Neural cell (in vitro differentiated cells): ENCODE measurements around the gene POPDC2. TPM values are rescaled to one million over a fixed set of nuclear protein-coding genes. Genes with fewer than 3 reads are reported as not detected.
"Not testable (repeated sequence)": the region's sequence is repeated elsewhere in the genome, so short reads cannot be mapped to it uniquely, and the experiment has no call there.

Experiments used
- H2AFZ ChIP-seq: fragments of 200-600, 300-800 bp; sonication (generic), shearing (Covaris generic); 2 replicates; pipeline ENCODE4 v1.6.0; 2014; ENCODE audit warnings: low read depth, mild to moderate bottlenecking, antibody characterized with exemption, low read length, moderate library complexity
- H3F3A ChIP-seq: fragments of 200-600 bp; shearing (Covaris generic); 2 replicates; pipeline ENCODE4 v1.6.1; 2016; ENCODE audit warnings: mild to moderate bottlenecking, moderate library complexity, mixed read lengths, antibody characterized with exemption, low read length; ENCODE audit not compliant: insufficient read depth, poor library complexity, severe bottlenecking
- H3K27ac ChIP-seq: fragments of 200-600, 300-800 bp; sonication (generic), shearing (Covaris generic); 2 replicates; pipeline ENCODE4 v1.5.1; 2014; ENCODE audit warnings: mild to moderate bottlenecking, low read length, moderate library complexity
- H3K27me3 ChIP-seq: fragments of 300-800, 200-600 bp; sonication (generic), shearing (Covaris generic); 2 replicates; pipeline ENCODE4 v1.6.0; 2014; ENCODE audit warnings: mild to moderate bottlenecking, low read depth, low read length, moderate library complexity; ENCODE audit not compliant: insufficient read depth
- H3K36me3 ChIP-seq: fragments of 300-800, 200-600 bp; sonication (generic), shearing (Covaris generic); 2 replicates; pipeline ENCODE4 v1.5.1; 2014; ENCODE audit warnings: mild to moderate bottlenecking, antibody characterized with exemption, low read length, moderate library complexity; ENCODE audit not compliant: insufficient read depth
- H3K4me2 ChIP-seq: fragments of 300-800, 200-600 bp; sonication (generic), shearing (Covaris generic); 2 replicates; pipeline ENCODE4 v1.6.0; 2014; ENCODE audit warnings: mild to moderate bottlenecking, low read length
- H3K4me3 ChIP-seq: fragments of 300-800, 200-600 bp; sonication (generic), shearing (Covaris generic); 2 replicates; pipeline ENCODE4 v1.5.1; 2014; ENCODE audit warnings: mild to moderate bottlenecking, low read length, moderate library complexity
- H3K79me2 ChIP-seq: fragments of 200-600 bp; shearing (Covaris generic); replicated peaks from 2 replicates; pipeline ENCODE4 v1.6.0; 2014; ENCODE audit warnings: mild to moderate bottlenecking, low read length, moderate library complexity; ENCODE audit not compliant: insufficient read depth
- H3K9ac ChIP-seq: fragments of 300-800, 200-600 bp; sonication (generic), shearing (Covaris generic); 2 replicates; pipeline ENCODE4 v1.6.1; 2016; ENCODE audit warnings: mild to moderate bottlenecking, low read length, mixed read lengths
- H3K9me2 ChIP-seq: fragments of 200-600 bp; shearing (Covaris generic); 2 replicates; pipeline ENCODE4 v1.6.1; 2016; ENCODE audit warnings: mild to moderate bottlenecking, low read length, mixed read lengths; ENCODE audit not compliant: insufficient read depth
- H3K9me3 ChIP-seq: fragments of 200-600, 300-800 bp; sonication (generic), shearing (Covaris generic); 2 replicates; pipeline ENCODE4 v1.6.1; 2016; ENCODE audit warnings: mild to moderate bottlenecking, mixed run types, low read length, moderate library complexity, mixed read lengths
- H4K20me1 ChIP-seq: fragments of 200-600 bp; shearing (Covaris generic); 2 replicates; pipeline ENCODE4 v1.6.1; 2016; ENCODE audit warnings: mild to moderate bottlenecking, mixed run types; ENCODE audit not compliant: insufficient read depth
- EP300 ChIP-seq: fragments of 450-650 bp; conservative IDR thresholded peaks from 2 replicates; pipeline ENCODE4 v1.6.1; 2014; ENCODE audit warnings: antibody characterized with exemption, mild to moderate bottlenecking, moderate library complexity; ENCODE audit not compliant: poor library complexity, severe bottlenecking
- EZH2 ChIP-seq: fragments of 200-600, 300-800 bp; shearing (Covaris generic), sonication (generic); IDR thresholded peaks from 2 replicates; pipeline ENCODE4 v1.6.1; 2014; ENCODE audit warnings: antibody characterized with exemption, low read length, borderline replicate concordance, mild to moderate bottlenecking; ENCODE audit not compliant: insufficient read depth, poor library complexity, severe bottlenecking
- MXI1 ChIP-seq: fragments of 450-650 bp; conservative IDR thresholded peaks from 2 replicates; pipeline ENCODE4 v1.6.1; 2014; ENCODE audit warnings: antibody characterized with exemption, mild to moderate bottlenecking; ENCODE audit not compliant: poor library complexity, severe bottlenecking
- POLR2AphosphoS5 ChIP-seq: IDR thresholded peaks from 2 replicates; pipeline ENCODE4 v1.6.1; 2012
- RAD21 ChIP-seq: fragments of 450-650 bp; conservative IDR thresholded peaks from 2 replicates; pipeline ENCODE4 v1.6.1; 2014; ENCODE audit warnings: antibody characterized with exemption, mild to moderate bottlenecking, moderate library complexity
- SMC3 ChIP-seq: fragments of 450-650 bp; conservative IDR thresholded peaks from 2 replicates; pipeline ENCODE4 v1.6.1; 2014; ENCODE audit warnings: antibody characterized with exemption, mild to moderate bottlenecking, moderate library complexity; ENCODE audit not compliant: poor library complexity
- TAF1 ChIP-seq: IDR thresholded peaks from 2 replicates; pipeline ENCODE4 v1.6.1; 2012; ENCODE audit warnings: low read depth
- polyA plus RNA-seq: library from polyadenylated mRNA; depleted of rRNA; stranded (reverse); fragments of >200 nt; gene quantifications from 2 replicates; pipeline ENCODE4 v1.2.3, GENCODE V29; 2014
- TF ChIP-seq, protein P1 (sequence below): fragments of 450-650 bp; IDR thresholded peaks from 2 replicates; pipeline ENCODE4 v1.5.1; 2014; ENCODE audit warnings: antibody characterized with exemption, mild to moderate bottlenecking, moderate library complexity; ENCODE audit not compliant: poor library complexity, severe bottlenecking
- TF ChIP-seq, protein P2 (sequence below): IDR thresholded peaks from 2 replicates; pipeline ENCODE4 v1.6.1; 2012; ENCODE audit warnings: borderline replicate concordance

The POPDC2 gene
- polyA plus RNA-seq, 1 donor from 2014 or later, result 3.4 TPM

DNA sequence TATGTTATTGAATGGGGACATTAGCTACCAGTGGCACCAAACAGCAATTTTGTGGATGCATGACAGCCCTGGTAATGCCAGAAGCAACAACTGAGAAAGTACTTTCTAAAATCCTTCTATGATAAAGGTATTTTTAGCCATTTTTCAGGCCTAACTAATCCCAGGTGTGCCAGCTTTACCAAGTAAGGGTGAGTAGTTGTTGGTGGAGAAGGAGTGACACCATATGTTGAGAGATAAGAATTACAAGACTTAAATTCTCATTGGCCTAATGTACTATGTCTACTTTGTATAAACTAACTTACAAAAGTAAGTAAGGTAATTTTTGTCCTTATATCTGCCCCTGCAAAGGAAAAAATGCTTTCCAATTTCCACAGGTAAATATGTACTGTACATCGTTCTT lies 20.9 kb upstream of the POPDC2 start:
- H3K27me3 ChIP-seq, result no peaks in the 10 kb centered on the region
- peaks cover 5% of the 10 kb centered on the region for H3K79me2 ChIP-seq
- no peak overlapping the region for H2AFZ ChIP-seq
- H3K4me2 ChIP-seq, result no peak overlapping the region
- no peak overlapping the region for H3K9ac ChIP-seq
- no peaks in the 10 kb centered on the region for H3K36me3 ChIP-seq
- H3K9me3 ChIP-seq, result no peaks in the 10 kb centered on the region
- no peaks in the 10 kb centered on the region for H3F3A ChIP-seq
- no peak overlapping the region for H3K27ac ChIP-seq
- H3K9me2 ChIP-seq, result no peaks in the 10 kb centered on the region
- no peaks in the 10 kb centered on the region for H4K20me1 ChIP-seq
- TF ChIP-seq, protein P1, sequence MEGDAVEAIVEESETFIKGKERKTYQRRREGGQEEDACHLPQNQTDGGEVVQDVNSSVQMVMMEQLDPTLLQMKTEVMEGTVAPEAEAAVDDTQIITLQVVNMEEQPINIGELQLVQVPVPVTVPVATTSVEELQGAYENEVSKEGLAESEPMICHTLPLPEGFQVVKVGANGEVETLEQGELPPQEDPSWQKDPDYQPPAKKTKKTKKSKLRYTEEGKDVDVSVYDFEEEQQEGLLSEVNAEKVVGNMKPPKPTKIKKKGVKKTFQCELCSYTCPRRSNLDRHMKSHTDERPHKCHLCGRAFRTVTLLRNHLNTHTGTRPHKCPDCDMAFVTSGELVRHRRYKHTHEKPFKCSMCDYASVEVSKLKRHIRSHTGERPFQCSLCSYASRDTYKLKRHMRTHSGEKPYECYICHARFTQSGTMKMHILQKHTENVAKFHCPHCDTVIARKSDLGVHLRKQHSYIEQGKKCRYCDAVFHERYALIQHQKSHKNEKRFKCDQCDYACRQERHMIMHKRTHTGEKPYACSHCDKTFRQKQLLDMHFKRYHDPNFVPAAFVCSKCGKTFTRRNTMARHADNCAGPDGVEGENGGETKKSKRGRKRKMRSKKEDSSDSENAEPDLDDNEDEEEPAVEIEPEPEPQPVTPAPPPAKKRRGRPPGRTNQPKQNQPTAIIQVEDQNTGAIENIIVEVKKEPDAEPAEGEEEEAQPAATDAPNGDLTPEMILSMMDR, result peak; percentile 71
- TF ChIP-seq, protein P2, sequence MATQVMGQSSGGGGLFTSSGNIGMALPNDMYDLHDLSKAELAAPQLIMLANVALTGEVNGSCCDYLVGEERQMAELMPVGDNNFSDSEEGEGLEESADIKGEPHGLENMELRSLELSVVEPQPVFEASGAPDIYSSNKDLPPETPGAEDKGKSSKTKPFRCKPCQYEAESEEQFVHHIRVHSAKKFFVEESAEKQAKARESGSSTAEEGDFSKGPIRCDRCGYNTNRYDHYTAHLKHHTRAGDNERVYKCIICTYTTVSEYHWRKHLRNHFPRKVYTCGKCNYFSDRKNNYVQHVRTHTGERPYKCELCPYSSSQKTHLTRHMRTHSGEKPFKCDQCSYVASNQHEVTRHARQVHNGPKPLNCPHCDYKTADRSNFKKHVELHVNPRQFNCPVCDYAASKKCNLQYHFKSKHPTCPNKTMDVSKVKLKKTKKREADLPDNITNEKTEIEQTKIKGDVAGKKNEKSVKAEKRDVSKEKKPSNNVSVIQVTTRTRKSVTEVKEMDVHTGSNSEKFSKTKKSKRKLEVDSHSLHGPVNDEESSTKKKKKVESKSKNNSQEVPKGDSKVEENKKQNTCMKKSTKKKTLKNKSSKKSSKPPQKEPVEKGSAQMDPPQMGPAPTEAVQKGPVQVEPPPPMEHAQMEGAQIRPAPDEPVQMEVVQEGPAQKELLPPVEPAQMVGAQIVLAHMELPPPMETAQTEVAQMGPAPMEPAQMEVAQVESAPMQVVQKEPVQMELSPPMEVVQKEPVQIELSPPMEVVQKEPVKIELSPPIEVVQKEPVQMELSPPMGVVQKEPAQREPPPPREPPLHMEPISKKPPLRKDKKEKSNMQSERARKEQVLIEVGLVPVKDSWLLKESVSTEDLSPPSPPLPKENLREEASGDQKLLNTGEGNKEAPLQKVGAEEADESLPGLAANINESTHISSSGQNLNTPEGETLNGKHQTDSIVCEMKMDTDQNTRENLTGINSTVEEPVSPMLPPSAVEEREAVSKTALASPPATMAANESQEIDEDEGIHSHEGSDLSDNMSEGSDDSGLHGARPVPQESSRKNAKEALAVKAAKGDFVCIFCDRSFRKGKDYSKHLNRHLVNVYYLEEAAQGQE, result no peak
- no peak for TF ChIP-seq TAF1
- TF ChIP-seq POLR2AphosphoS5, result no peak
- no peak for TF ChIP-seq EP300
- TF ChIP-seq SMC3, result peak; percentile 59
- no peak for TF ChIP-seq MXI1
- TF ChIP-seq RAD21, result peak; percentile 74
- H3K4me3 ChIP-seq, result no peak overlapping the region

DNA sequence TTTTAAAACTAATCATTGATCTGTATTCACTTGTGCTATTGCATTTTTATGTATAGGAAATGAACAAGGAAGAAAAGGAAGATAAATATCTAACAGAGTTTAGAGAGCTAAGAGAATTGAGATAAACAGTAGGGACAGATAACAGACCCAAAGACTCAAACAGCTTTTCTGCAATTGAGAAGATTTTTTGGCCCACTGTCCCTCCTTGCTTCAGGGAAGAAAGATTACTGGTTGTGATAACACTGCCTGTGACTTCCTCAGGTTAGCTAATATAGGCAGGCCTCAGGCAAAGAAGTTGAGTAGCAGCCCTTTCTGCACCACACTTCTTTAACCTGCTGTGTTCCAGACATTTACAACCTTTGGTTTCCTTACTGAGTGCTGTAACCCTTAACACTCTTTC lies 19.5 kb upstream of the POPDC2 start:
- Histone ChIP-seq H3K9me2 (no peaks in the 10 kb centered on the region), H3K36me3 (no peaks in the 10 kb centered on the region), H2AFZ (no peak overlapping the region), H3K4me2 (no peak overlapping the region), H4K20me1 (no peaks in the 10 kb centered on the region), H3K9me3 (no peaks in the 10 kb centered on the region), H3K4me3 (no peak overlapping the region), H3K79me2 (peaks cover 15% of the 10 kb centered on the region), H3K27ac (no peak overlapping the region), H3K9ac (no peak overlapping the region), H3F3A (no peaks in the 10 kb centered on the region), H3K27me3 (no peaks in the 10 kb centered on the region)
- TF ChIP-seq SMC3, result no peak
- TF ChIP-seq EP300, result no peak
- TF ChIP-seq POLR2AphosphoS5, result no peak
- TF ChIP-seq, protein P1, result no peak
- no peak for TF ChIP-seq MXI1
- no peak for TF ChIP-seq TAF1
- TF ChIP-seq EZH2, result no peak
- TF ChIP-seq RAD21, result no peak

DNA sequence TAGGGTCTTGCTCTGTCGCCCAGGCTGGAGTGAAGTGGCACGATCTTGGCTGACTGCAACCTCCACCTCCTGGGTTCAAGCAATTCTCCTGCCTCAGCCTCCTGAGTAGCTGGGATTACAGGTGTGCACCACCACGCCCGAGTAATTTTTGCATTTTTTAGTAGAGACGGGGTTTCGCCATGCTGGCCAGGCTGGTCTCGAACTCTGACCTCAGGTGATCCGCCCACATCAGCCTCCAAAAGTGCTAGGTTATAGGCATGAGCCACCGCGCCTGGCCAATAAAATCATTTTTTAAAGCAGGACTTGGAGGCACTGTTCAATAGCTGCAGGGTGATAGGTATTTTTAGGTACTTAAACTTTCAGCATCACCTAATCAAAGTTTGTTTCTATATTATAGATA lies 17.8 kb upstream of the POPDC2 start:
- H3K9ac ChIP-seq, H3K27me3 ChIP-seq, H3K9me2 ChIP-seq, H3K4me3 ChIP-seq, H3K9me3 ChIP-seq, H3K4me2 ChIP-seq, H4K20me1 ChIP-seq, H3K36me3 ChIP-seq, H3K27ac ChIP-seq, H2AFZ ChIP-seq, H3F3A ChIP-seq: not testable (repeated sequence)
- H3K79me2 ChIP-seq, result peaks cover 15% of the 10 kb centered on the region
